Fibroblast of lung (primary cell): ENCODE results near the gene RPP30.

Experiments used
- CTCF ChIP-seq, 2 donors: IDR thresholded peaks in 1 of 2; conservative IDR thresholded peaks in 1 of 2; 1 replicate in 1 of 2; 2 replicates in 1 of 2; pipeline ENCODE4 v1.5.1; 2011 to 2012; ENCODE audit warnings: low read length in 2 of 2, control low read depth in 1 of 2, inconsistent platforms in 1 of 2, low read depth in 1 of 2, mild to moderate bottlenecking in 1 of 2
- EZH2 ChIP-seq: IDR thresholded peaks from 2 replicates; pipeline ENCODE4 v1.5.1; 2012; ENCODE audit warnings: low read length, control low read depth, mild to moderate bottlenecking; ENCODE audit errors: missing control alignments

GRCh38 chr10:90913774-90914420 is 42.1 kb downstream of the RPP30 start:
- TF ChIP-seq EZH2 = no peak
- TF ChIP-seq CTCF (conservative IDR thresholded peaks at IDR 0.05 in 1 of 2, IDR thresholded peaks at IDR 0.05 in 1 of 2; ENCODE audit: low read depth in 1 of 2, low read length in 2 of 2) = no peak
